Stimulated activated CD4-positive, alpha-beta T cell treated with anti-CD3 and anti-CD28 coated beads, TNF-alpha, amount 100 ng/mL, for 4 hours (primary cell): ENCODE data around the gene CYB5B.
A peak's percentile ranks its signal among the peaks of the same experiment; 100 is the strongest.

Source experiments
- DNase-seq, 3 experiments: peaks; one replicate each; pipeline ENCODE4 v3.0.0-alpha.2; 2020; ENCODE audit warnings: low read depth in 3 of 3

CYB5B gene

GRCh38 chr16:69424053-69424934 is at the start of gene CYB5B:
Gene CYB5B, plus strand, starts transcription at chr16:69424619. Its CDS starts 65 bp downstream, at chr16:69424684.
- DNase-seq, result peak; percentile 80 to 93 (median 90)

GRCh38 chr16:69376393-69377059 is 47.9 kb upstream of the CYB5B start:
- no peak for DNase-seq

- DNase-seq, result no peak
Measured at GRCh38 chr16:69378036-69378435, 46.4 kb upstream of the CYB5B start.

GRCh38 chr16:69378760-69379159 is 45.7 kb upstream of the CYB5B start:
- no peak for DNase-seq

GRCh38 chr16:69381231-69381630 is 43.2 kb upstream of the CYB5B start:
- no peak for DNase-seq

- DNase-seq, result no peak
Measured at GRCh38 chr16:69382421-69382820, 42.0 kb upstream of the CYB5B start.

GRCh38 chr16:69384974-69385373 is 39.4 kb upstream of the CYB5B start:
- no peak for DNase-seq

- DNase-seq, result no peak
Measured at GRCh38 chr16:69386596-69386995, 37.8 kb upstream of the CYB5B start.

GRCh38 chr16:69393898-69394849 is 30.2 kb upstream of the CYB5B start:
- no peak for DNase-seq

- DNase-seq, result no peak
Measured at GRCh38 chr16:69395859-69396186, 28.6 kb upstream of the CYB5B start.

GRCh38 chr16:69396187-69397061 is 28.0 kb upstream of the CYB5B start:
- peak; percentile 20 to 55 (median 25) for DNase-seq

GRCh38 chr16:69397821-69398521 is 26.4 kb upstream of the CYB5B start:
- DNase-seq, result no peak

- DNase-seq, result no peak
Measured at GRCh38 chr16:69399361-69399760, 25.1 kb upstream of the CYB5B start.

- no peak for DNase-seq
Measured at GRCh38 chr16:69402439-69402838, 22.0 kb upstream of the CYB5B start.

GRCh38 chr16:69404275-69404805 is 20.1 kb upstream of the CYB5B start:
- DNase-seq, result no peak

GRCh38 chr16:69405326-69405725 is 19.1 kb upstream of the CYB5B start:
- no peak for DNase-seq

- DNase-seq, result no peak
Measured at GRCh38 chr16:69405757-69406156, 18.7 kb upstream of the CYB5B start.

GRCh38 chr16:69406780-69407331 is 17.6 kb upstream of the CYB5B start:
- DNase-seq, result no peak

GRCh38 chr16:69407702-69408323 is 16.6 kb upstream of the CYB5B start:
- no peak for DNase-seq
